GM12891 (cell line): ENCODE data around the gene GABBR2.

Experiments
- PAX5 ChIP-seq: IDR thresholded peaks from 2 replicates; pipeline ENCODE4 v1.6.1; 2011; ENCODE audit warnings: low read length, moderate library complexity, mild to moderate bottlenecking; ENCODE audit not compliant: insufficient read depth, severe bottlenecking
- POLR2A ChIP-seq: IDR thresholded peaks from 2 replicates; pipeline ENCODE4 v1.6.1; 2011; ENCODE audit warnings: low read depth, low read length, control low read depth
- POLR2AphosphoS5 ChIP-seq: IDR thresholded peaks from 2 replicates; pipeline ENCODE4 v1.6.1; 2011; ENCODE audit warnings: low read depth, low read length, control low read depth
- POU2F2 ChIP-seq: IDR thresholded peaks from 2 replicates; pipeline ENCODE4 v1.6.1; 2011; ENCODE audit warnings: low read depth, mild to moderate bottlenecking, control low read depth, low read length, moderate library complexity
- TAF1 ChIP-seq: IDR thresholded peaks from 2 replicates; pipeline ENCODE4 v1.6.1; 2011; ENCODE audit warnings: low read depth, low read length, control low read depth

- TF ChIP-seq POLR2AphosphoS5 (no peak), PAX5 (no peak), POLR2A (no peak), TAF1 (no peak), POU2F2 (no peak)
Measured at GRCh38 chr9:98351370-98351769, 357.4 kb downstream of the GABBR2 start.
